GM12892 (cell line): Measurements from ENCODE around the gene DHX15.
A peak's percentile ranks its signal among the peaks of the same experiment; 100 is the strongest.
"Not testable (repeated sequence)": the region's sequence is repeated elsewhere in the genome, so short reads cannot be mapped to it uniquely, and the experiment has no call there.

Experiments
- DNase-seq: peaks from one replicate; pipeline ENCODE4 v3.0.0; 2011; ENCODE audit not compliant: insufficient read length
- FAIRE-seq: peaks from 2 replicates; lab custom pipeline; 2011; peaks lifted over from hg19 to GRCh38; lab: Jason Lieb, UNC
- POLR2A ChIP-seq: IDR thresholded peaks from 2 replicates; pipeline ENCODE4 v1.6.1; 2011; ENCODE audit warnings: low read depth, low read length, control low read depth
- POLR2AphosphoS5 ChIP-seq: IDR thresholded peaks from 2 replicates; pipeline ENCODE4 v1.6.1; 2011; ENCODE audit warnings: low read depth, low read length, control low read depth
- TAF1 ChIP-seq: IDR thresholded peaks from 2 replicates; pipeline ENCODE4 v1.6.1; 2011; ENCODE audit warnings: low read depth, mild to moderate bottlenecking, control low read depth, low read length, borderline replicate concordance

The DHX15 gene

GRCh38 chr4:24521544-24521943 lies 62.8 kb downstream of the DHX15 start:
- FAIRE-seq = no peak
- no peak for DNase-seq
- TF ChIP-seq POLR2A = no peak

GRCh38 chr4:24519649-24520048 lies 64.7 kb downstream of the DHX15 start:
- DNase-seq = no peak
- peak; percentile 48 for FAIRE-seq
- TF ChIP-seq POLR2A (no peak), TAF1 (no peak), POLR2AphosphoS5 (no peak)

GRCh38 chr4:24517676-24518075 lies 66.7 kb downstream of the DHX15 start:
- FAIRE-seq = no peak
- no peak for DNase-seq
- TF ChIP-seq TAF1 (no peak), POLR2A (no peak), POLR2AphosphoS5 (no peak)

DNA sequence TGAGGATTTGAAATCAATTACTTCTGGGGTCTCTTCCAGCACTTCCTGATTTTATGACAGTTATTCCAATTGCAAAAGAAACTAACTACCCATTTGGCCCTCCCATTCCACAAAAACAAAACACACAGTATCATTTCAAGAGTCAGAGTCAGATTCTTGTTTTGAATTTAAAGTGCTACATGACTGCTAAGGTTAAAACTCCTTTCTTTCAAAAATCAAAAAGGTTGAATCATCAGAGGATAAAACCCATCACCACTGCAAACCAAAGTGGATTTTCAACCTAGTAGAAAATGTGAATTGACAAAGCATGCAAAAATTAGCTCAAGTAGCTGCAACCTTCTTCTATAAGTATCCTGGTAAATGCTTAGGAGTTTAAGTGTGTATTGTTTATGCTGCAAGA lies 67.4 kb downstream of the DHX15 start:
- no peak for FAIRE-seq
- DNase-seq = no peak
- TF ChIP-seq TAF1 (no peak), POLR2AphosphoS5 (no peak), POLR2A (no peak)

GRCh38 chr4:24515698-24516097 lies 68.7 kb downstream of the DHX15 start:
- TF ChIP-seq TAF1 = no peak
- no peak for TF ChIP-seq POLR2A
- no peak for TF ChIP-seq POLR2AphosphoS5
- DNase-seq = no peak
- no peak for FAIRE-seq

DNA sequence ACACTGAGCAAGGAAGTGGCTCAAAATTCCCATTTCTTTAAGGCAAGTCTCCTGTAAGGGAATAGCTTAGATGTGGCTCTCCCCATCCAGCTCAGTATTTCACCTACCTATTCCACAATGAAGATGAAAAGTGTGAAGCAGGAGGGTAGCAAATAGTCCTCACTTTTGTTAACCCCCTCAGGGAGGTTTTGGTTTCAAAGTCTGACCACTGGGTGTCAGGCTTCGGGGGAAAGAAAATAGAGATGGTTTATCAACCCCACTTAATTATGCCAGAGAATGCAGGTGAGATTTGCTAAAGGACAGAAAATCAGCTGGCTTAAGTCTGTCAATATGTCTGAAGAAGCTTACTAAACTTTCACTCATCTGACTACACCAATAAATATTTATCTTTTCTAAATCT lies 69.5 kb downstream of the DHX15 start:
- FAIRE-seq (no peak), DNase-seq (no peak)
- TF ChIP-seq TAF1 (no peak), POLR2A (no peak), POLR2AphosphoS5 (no peak)

- FAIRE-seq (no peak), DNase-seq (no peak)
- TF ChIP-seq POLR2AphosphoS5 (no peak), TAF1 (no peak), POLR2A (no peak)
Measured at GRCh38 chr4:24513718-24514117, 70.6 kb downstream of the DHX15 start.

- TF ChIP-seq TAF1 (no peak), POLR2AphosphoS5 (no peak), POLR2A (no peak)
- FAIRE-seq (no peak), DNase-seq (no peak)
Measured at GRCh38 chr4:24511371-24512063, 72.8 kb downstream of the DHX15 start.

DNA sequence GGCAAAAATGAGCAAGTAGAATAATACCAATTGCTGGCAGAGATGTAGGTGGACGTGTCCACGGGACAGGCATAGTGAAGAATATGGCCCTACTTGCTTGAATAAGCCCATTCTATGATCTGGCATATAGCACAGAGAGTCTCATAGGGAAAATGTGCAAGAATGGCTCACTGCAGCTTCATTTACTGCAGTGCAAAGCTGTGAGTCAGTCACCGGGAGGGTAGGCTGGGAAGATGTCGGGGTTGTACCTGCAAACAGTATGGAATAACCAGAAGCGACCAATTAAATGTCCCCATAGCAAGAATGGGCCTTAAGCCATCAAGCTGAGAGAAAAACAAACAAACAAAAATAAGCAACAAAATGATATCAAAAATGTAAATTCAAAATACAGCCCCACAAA lies 74.3 kb downstream of the DHX15 start:
- FAIRE-seq (no peak), DNase-seq (no peak)
- no peak for TF ChIP-seq POLR2A
- TF ChIP-seq POLR2AphosphoS5 = no peak
- no peak for TF ChIP-seq TAF1

DNA sequence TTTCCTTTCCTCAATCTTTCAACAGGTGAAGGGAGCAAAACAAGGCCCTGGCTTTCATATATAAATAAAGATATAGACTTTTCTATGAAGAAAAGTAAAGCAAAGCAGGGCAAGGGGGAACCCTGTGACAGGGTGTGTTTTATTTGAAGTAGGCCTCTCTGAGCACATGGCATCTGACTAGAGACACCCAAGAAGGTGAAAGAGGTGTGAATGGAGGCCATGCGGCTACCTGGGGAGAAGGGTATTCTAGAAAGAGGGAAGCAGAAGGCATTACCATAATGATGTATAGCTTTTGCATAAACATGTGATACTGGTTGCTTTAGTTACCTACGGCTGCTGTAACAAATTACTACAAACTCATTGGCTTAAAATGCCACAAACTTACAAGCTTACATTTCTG lies 75.8 kb downstream of the DHX15 start:
- no peak for FAIRE-seq

DNA sequence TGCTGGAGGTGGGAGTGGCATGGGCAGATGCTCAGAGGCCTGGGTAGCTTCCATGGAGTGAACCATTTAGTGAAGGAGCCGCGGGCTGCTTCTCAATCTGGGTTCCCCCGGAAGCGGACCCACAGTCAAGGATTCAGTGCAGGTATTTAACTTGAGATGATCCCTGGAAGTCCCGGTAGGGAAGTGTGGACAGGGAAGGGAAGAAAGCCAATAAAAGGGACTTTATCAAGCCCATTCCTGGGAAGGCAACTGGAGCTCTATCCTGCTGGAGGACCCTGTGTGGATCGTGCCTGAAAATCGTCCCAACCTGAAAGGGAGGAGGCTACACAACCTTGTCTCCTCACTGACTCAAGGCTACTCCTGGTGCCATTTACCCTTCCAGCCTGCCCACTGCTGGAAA lies 76.9 kb downstream of the DHX15 start:
- no peak for FAIRE-seq
- TF ChIP-seq POLR2A (no peak), TAF1 (no peak), POLR2AphosphoS5 (no peak)
- no peak for DNase-seq

More for the DNA sequence above, 75.8 kb downstream of the DHX15 start:
- TF ChIP-seq TAF1 = no peak
- TF ChIP-seq POLR2A = no peak
- no peak for TF ChIP-seq POLR2AphosphoS5
- no peak for DNase-seq

- not testable (repeated sequence) for FAIRE-seq, DNase-seq
Measured at GRCh38 chr4:24503090-24503489, 81.3 kb downstream of the DHX15 start.
